GM03348 (cell line): ENCODE data around the gene PADI1.

Experiments used
- DNase-seq: peaks from one replicate; pipeline ENCODE4 v3.0.0; 2012; ENCODE audit warnings: low spot score

Gene PADI1, protein sequence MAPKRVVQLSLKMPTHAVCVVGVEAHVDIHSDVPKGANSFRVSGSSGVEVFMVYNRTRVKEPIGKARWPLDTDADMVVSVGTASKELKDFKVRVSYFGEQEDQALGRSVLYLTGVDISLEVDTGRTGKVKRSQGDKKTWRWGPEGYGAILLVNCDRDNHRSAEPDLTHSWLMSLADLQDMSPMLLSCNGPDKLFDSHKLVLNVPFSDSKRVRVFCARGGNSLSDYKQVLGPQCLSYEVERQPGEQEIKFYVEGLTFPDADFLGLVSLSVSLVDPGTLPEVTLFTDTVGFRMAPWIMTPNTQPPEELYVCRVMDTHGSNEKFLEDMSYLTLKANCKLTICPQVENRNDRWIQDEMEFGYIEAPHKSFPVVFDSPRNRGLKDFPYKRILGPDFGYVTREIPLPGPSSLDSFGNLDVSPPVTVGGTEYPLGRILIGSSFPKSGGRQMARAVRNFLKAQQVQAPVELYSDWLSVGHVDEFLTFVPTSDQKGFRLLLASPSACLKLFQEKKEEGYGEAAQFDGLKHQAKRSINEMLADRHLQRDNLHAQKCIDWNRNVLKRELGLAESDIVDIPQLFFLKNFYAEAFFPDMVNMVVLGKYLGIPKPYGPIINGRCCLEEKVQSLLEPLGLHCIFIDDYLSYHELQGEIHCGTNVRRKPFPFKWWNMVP

DNA sequence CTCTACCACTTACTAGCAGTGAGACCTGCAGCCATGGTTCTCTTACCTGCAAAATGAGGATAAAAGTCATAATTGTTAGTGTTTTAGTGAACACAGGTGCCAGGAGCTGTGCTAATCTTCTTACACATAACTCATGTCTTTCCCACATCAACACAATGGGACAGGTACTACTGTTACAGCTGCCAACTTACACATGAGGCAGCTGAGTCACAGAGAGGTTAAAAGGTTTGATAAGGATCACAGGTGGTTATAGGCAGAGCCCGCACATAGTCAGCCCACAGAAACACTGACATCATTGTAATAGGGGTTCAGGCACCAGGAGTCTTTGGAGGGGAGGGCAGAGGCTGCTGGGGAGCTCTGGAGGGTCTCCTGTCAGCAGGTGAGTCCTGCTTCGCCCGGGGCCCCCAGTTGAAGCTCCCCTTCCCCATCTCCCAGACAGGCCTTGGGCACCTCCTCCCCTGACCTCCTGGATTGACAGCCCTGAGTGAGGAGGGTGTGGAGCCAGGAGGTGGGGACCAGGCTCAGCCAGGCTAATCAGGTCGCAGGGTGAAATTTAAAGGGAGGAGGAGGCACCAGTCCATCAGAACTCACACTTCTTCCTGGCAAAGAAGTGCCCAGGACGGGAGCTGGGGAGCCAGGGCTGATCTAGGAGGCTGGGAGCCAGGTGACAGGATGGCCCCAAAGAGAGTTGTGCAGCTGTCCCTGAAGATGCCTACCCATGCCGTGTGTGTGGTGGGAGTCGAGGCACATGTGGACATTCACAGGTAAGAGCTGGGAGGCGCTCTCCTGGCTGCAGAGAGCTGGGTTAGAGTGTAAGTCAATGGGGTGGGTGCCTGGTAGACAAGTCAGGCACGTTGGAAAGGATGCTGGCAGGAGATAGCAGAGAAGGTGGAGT lies at the start of gene PADI1:
Gene PADI1 (plus strand): TSS at position 583 of the 895 bp plus-strand sequence. CDS start 90 bp downstream, at position 673.
- DNase-seq: no peak

DNA sequence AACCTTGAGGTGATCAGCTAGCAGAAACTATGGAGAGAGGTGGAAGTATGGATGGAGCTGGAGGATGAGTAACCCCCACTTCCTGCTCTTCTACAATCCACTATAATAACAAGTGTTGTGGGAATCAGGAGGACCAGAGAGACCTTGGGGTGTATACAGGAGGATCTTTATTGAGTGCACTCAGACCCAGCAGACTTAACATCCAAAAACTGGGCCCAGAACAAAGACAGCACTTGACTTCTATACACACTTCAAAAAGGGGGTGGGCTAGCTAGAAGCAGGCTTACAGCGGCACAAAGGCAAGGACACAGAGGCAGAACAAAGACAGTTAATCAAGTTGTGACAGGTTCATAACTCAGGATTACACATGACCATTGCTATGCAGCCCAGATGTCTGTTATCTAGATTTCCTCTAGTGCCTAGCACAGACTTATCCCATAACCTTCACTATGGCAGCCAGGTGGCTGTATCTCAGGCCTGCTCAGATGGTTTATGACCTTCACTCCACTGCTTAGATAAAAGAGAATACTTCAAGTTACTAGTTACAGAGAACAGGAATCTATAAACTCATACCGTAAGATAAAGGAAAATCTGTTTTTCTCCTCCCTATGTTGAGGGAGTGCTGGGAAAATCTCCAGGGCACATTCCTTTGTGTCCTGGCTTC lies 49.5 kb upstream of the PADI1 start:
- DNase-seq: no peak

GRCh38 chr1:17156108-17156507 lies 48.8 kb upstream of the PADI1 start:
- DNase-seq: no peak

- peak; percentile 39 for DNase-seq
Observed at GRCh38 chr1:17158961-17159360, 46.0 kb upstream of the PADI1 start.

GRCh38 chr1:17161137-17161740 lies 43.7 kb upstream of the PADI1 start:
- DNase-seq: no peak

DNA sequence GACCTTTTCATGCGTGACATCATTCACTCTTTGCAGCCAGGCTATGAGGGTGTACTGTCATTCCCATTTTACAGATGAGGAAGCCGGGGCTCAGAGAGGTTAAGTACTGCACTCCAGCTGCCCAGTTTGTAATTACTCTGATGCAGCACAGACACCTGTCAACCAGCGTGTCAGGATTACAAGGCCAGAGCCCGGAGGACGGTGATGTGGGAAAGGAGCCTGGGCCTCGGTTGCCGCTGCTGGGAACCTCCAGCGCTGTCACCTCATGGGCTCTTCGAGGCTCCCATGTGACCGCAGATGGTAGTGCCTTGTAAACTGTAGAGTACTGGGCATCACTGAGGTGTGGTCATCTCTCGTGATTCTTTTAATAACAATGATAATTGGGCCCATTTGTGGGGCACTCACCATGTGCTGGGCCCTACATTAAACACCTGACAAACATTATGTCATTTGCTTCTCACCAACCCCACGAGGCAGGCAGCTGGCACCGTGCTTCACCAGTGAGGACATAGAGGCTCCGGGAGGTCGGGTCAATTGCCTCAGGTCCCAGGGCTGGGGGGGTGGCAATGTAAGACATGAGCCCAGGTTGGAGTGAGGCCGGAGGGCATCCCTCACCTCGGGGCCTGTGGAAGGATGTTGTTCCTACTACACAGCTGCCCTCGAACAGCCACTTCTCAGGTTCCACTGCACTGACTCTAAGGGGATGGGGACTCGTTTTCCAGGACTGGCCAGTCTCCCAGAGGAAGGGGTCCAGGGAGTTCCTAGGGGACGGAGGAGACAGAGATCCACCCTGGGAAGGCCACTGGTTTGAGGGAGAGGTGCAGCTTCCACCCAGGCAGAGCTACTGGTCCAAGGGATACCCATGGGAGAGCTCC lies 42.8 kb upstream of the PADI1 start:
- DNase-seq: no peak

DNA sequence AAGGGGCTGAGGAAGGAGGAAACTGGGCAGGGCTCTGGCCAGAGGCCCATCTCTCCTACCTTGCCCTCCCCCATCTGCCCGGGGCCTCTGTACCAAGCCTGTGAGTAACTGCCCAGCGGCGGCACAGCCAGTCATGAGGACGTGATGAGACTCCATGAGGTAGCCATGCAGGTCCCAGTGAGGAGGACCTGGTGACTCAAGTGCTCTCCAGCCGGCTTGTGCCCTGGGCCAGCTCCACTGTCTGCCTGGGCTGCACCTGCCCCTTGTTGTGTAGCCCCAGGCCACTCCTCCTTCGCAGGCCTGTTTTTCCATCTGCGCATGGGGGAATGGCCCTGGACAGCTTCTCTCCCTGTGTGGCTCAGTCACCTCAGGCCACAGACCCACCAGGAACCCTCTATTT lies 42.0 kb upstream of the PADI1 start:
- no peak for DNase-seq

DNA sequence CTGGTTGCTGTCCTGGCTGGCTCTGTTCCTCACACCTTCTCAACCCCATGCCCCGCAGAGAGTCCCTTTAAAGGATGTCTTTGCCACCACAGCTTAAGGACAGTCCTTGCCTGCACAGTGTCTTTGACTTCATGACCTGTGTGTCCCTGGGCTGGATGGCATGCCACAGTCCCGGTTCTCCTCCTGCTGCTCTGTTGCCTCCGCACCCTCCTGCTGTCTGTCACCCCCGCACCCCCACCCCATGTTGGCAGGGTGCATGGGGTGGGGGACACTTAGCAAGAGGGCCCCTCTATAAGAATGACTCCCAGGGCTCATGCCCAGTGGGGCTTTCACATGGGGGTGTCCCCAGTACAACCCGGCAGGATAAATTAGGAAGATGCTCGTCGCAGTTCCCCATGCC lies 41.6 kb upstream of the PADI1 start:
- DNase-seq: no peak

- no peak for DNase-seq
Observed at GRCh38 chr1:17163789-17164666, 40.9 kb upstream of the PADI1 start.

DNA sequence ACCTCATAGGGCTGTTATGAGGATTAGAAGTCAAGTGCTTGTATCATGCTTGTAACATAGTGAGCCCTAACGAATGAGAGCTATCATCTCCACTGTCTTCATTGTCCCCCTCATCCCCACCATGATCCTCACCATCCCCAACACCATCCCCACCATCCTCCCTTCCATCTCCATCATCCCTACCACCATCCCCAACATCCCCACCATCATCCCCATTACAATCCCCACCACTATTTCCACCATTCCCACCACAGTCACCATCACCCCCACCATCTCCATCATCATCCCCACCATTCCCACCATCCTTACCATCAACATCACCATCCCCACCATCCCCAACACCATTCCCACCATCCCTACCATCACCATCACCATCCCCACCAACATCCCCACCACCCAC lies 39.1 kb upstream of the PADI1 start:
- no peak for DNase-seq

- no peak for DNase-seq
Observed at GRCh38 chr1:17167041-17167785, 37.7 kb upstream of the PADI1 start.

- no peak for DNase-seq
Observed at GRCh38 chr1:17167786-17168090, 37.2 kb upstream of the PADI1 start.

DNA sequence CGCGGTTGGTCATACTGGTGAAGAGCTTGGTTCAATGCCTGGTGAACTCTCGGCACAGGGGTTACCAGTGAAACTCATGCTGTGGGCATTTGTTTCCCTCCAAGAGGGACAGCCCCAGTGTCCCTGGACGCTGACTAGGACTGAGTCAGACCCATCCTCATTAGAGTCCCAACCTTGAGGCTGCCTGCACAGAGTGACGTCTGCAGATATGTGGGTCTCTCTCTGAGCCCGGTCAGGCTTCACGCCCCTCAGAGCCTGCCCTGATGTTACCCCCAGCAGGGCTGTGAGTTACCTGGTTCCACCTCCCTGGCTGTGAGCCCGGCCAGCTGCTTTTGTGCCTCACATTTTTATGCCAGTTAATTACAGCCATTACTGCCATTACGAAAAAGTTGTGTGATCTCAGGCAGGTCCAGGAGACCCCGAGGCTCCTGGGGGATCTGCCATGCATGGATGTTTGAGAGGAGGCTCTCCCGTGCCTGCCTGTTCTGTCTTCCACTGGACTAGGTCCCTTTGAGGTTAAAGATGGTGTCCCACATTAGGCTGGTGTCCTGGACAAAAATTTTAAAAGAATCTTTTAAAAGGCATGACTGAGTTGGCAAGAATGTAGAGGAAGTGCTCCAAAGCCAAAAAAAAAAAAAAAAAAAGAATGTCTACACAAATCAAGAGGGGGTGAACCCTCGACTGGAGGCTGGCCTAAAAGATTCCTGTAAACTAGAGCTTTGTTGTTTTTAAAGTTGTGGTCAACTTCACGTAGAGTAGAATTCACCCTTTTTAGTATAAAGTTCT lies 36.6 kb upstream of the PADI1 start:
- DNase-seq: peak; percentile 84

DNA sequence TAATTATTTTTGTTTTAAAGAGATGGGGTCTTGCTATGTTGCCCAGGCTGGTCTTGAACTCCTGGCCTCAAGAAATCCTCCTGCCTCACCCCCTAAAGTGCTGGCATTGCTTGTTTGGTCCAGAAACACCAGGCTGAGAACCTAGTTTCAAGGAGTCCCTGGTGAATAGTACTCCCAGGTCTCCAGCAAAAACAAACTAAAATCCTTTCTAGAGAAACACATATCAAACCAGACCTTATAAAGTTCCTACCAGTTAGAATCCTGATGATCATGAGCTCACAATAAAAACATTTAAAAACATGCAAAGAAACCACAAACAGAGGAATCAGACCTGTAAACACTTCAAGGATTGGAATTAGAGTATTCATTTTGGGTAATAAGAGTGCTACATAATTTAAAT lies 34.4 kb upstream of the PADI1 start:
- peak; percentile 61 for DNase-seq

DNA sequence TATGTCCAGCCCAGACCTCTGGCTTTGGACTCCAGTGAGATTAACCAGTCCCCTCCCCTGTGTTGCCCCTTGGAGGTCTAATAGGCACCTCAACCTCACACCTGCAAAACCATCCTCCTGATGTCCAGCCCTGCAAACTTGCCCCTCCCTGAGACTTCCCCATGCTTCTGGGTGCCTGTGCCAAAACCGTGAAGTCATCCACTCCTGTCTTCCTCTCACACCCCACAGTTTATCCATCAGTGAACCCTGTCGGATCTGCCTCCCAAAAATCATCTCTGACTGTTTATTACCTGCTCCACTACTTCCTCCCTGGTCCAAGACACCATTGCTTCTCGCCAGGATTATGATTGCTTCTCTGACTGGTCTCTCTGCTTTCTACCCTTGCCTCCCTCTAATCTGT lies 31.7 kb upstream of the PADI1 start:
- DNase-seq: no peak

DNA sequence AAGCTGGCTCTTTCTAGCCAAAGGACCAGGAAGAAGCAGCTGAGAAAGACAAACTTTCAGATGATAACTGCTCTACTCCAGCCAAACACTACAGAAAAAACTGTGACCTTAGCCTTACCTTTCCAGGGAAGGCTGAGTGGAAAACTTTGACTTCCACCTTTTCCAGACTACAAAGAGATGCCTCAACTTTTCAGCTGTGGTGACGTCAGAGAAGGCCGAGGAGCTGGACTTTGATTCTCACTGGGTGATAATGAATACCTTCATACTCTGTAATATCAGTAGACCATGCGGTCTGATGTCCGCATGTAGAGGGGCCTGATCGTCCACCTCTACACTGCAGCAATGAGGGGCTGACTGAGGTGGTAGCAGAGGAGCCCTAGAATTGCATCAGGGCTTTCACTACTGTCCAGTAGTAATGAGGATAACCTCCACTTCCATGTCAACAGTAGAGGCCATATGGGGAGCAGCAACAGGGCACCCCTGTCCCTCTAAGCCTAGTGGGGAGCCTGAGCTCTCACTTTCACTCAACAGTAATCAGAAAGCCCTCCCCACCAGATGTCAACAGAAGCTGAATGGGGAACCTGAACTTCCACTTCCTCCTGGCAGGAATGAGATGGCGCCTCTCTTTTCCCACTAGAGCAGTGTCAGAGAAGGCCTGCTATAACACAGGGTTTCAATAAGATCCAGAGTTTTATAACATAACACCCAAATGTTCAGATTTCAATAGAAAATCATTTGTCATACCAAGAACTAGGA lies 28.4 kb upstream of the PADI1 start:
- no peak for DNase-seq

GRCh38 chr1:17177651-17178050 lies 27.3 kb upstream of the PADI1 start:
- no peak for DNase-seq
